ENCODE data around the gene SSBP4. TPM values are rescaled to one million over a fixed set of nuclear protein-coding genes. Genes with fewer than 3 reads are reported as not detected.

SSBP4 gene
- total and polyA plus RNA-seq, 9 of the 15 experiments (the other 6 are each of a cell fraction or from before 2014, with no cell fraction given), result 1.1 to 189 (median 39.0) TPM

DNA sequence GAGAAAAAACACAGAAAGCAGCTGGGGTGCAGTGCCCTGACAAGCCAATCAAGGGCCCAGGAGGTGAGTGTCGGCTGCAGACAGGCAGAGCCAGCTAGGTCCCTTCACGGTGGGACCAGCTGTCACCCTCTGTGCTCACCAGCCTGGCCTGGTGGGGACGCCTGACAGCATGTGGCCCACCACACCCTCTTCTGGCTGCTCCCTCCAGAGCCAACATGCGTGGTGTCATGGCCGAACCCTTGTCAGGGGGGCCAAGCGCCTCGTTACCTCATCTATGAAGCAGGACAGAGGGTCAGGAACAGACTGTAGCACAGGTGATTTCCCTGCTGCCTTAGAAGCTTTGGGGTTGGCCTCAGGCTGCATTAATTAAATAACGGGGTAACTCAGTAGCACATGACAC, 58.8 kb downstream of the SSBP4 start (continued):
- TF ChIP-seq, protein P1, sequence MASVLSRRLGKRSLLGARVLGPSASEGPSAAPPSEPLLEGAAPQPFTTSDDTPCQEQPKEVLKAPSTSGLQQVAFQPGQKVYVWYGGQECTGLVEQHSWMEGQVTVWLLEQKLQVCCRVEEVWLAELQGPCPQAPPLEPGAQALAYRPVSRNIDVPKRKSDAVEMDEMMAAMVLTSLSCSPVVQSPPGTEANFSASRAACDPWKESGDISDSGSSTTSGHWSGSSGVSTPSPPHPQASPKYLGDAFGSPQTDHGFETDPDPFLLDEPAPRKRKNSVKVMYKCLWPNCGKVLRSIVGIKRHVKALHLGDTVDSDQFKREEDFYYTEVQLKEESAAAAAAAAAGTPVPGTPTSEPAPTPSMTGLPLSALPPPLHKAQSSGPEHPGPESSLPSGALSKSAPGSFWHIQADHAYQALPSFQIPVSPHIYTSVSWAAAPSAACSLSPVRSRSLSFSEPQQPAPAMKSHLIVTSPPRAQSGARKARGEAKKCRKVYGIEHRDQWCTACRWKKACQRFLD (CRISPR knock-in tag; IDR thresholded peaks at IDR 0.05), result no peak
- no peak for TF ChIP-seq XRCC4 (IDR thresholded peaks at IDR 0.05; ENCODE audit: extremely low read depth, insufficient read depth, insufficient read length)
- no peak for TF ChIP-seq ZNF507 (tag; conservative IDR thresholded peaks at IDR 0.05)
- TF ChIP-seq SPI1 (IDR thresholded peaks at IDR 0.05; ENCODE audit: borderline replicate concordance, low read depth, low read length), result no peak
- TF ChIP-seq, protein P2, sequence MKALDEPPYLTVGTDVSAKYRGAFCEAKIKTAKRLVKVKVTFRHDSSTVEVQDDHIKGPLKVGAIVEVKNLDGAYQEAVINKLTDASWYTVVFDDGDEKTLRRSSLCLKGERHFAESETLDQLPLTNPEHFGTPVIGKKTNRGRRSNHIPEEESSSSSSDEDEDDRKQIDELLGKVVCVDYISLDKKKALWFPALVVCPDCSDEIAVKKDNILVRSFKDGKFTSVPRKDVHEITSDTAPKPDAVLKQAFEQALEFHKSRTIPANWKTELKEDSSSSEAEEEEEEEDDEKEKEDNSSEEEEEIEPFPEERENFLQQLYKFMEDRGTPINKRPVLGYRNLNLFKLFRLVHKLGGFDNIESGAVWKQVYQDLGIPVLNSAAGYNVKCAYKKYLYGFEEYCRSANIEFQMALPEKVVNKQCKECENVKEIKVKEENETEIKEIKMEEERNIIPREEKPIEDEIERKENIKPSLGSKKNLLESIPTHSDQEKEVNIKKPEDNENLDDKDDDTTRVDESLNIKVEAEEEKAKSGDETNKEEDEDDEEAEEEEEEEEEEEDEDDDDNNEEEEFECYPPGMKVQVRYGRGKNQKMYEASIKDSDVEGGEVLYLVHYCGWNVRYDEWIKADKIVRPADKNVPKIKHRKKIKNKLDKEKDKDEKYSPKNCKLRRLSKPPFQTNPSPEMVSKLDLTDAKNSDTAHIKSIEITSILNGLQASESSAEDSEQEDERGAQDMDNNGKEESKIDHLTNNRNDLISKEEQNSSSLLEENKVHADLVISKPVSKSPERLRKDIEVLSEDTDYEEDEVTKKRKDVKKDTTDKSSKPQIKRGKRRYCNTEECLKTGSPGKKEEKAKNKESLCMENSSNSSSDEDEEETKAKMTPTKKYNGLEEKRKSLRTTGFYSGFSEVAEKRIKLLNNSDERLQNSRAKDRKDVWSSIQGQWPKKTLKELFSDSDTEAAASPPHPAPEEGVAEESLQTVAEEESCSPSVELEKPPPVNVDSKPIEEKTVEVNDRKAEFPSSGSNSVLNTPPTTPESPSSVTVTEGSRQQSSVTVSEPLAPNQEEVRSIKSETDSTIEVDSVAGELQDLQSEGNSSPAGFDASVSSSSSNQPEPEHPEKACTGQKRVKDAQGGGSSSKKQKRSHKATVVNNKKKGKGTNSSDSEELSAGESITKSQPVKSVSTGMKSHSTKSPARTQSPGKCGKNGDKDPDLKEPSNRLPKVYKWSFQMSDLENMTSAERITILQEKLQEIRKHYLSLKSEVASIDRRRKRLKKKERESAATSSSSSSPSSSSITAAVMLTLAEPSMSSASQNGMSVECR (CRISPR knock-in tag; IDR thresholded peaks at IDR 0.05), result no peak
- TF ChIP-seq RBM14 (IDR thresholded peaks at IDR 0.05; ENCODE audit: borderline replicate concordance, insufficient read depth, low read depth, low read length), result no peak
- TF ChIP-seq, protein P3, sequence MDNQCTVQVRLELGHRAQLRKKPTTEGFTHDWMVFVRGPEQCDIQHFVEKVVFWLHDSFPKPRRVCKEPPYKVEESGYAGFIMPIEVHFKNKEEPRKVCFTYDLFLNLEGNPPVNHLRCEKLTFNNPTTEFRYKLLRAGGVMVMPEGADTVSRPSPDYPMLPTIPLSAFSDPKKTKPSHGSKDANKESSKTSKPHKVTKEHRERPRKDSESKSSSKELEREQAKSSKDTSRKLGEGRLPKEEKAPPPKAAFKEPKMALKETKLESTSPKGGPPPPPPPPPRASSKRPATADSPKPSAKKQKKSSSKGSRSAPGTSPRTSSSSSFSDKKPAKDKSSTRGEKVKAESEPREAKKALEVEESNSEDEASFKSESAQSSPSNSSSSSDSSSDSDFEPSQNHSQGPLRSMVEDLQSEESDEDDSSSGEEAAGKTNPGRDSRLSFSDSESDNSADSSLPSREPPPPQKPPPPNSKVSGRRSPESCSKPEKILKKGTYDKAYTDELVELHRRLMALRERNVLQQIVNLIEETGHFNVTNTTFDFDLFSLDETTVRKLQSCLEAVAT (IDR thresholded peaks at IDR 0.05), result no peak
- TF ChIP-seq GATAD2B (IDR thresholded peaks at IDR 0.05; ENCODE audit: borderline replicate concordance), result no peak
- no peak for TF ChIP-seq ATF1 (CRISPR knock-in tag; IDR thresholded peaks at IDR 0.05)
- TF ChIP-seq ATF1 (tag; IDR thresholded peaks at IDR 0.05), result no peak
- TF ChIP-seq ZNF324 (CRISPR knock-in tag; IDR thresholded peaks at IDR 0.05), result no peak
- TF ChIP-seq EP300 (IDR thresholded peaks at IDR 0.05; ENCODE audit: low read length), result no peak
- no peak for TF ChIP-seq SIX5 (IDR thresholded peaks at IDR 0.05; ENCODE audit: borderline replicate concordance in 1 of 2, insufficient read depth in 1 of 2, low read depth in 1 of 2, low read length in 2 of 2)
- TF ChIP-seq RHOXF2B (CRISPR knock-in tag; conservative IDR thresholded peaks at IDR 0.05), result no peak
- no peak for TF ChIP-seq RBBP5 (IDR thresholded peaks at IDR 0.05; ENCODE audit: borderline replicate concordance, insufficient read depth, low read length, poor library complexity, severe bottlenecking)
- TF ChIP-seq, protein P4, sequence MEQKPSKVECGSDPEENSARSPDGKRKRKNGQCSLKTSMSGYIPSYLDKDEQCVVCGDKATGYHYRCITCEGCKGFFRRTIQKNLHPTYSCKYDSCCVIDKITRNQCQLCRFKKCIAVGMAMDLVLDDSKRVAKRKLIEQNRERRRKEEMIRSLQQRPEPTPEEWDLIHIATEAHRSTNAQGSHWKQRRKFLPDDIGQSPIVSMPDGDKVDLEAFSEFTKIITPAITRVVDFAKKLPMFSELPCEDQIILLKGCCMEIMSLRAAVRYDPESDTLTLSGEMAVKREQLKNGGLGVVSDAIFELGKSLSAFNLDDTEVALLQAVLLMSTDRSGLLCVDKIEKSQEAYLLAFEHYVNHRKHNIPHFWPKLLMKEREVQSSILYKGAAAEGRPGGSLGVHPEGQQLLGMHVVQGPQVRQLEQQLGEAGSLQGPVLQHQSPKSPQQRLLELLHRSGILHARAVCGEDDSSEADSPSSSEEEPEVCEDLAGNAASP (IDR thresholded peaks at IDR 0.05), result no peak
- TF ChIP-seq, protein P5, sequence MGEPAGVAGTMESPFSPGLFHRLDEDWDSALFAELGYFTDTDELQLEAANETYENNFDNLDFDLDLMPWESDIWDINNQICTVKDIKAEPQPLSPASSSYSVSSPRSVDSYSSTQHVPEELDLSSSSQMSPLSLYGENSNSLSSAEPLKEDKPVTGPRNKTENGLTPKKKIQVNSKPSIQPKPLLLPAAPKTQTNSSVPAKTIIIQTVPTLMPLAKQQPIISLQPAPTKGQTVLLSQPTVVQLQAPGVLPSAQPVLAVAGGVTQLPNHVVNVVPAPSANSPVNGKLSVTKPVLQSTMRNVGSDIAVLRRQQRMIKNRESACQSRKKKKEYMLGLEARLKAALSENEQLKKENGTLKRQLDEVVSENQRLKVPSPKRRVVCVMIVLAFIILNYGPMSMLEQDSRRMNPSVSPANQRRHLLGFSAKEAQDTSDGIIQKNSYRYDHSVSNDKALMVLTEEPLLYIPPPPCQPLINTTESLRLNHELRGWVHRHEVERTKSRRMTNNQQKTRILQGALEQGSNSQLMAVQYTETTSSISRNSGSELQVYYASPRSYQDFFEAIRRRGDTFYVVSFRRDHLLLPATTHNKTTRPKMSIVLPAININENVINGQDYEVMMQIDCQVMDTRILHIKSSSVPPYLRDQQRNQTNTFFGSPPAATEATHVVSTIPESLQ (CRISPR knock-in tag; IDR thresholded peaks at IDR 0.05), result no peak
- no peak for TF ChIP-seq NCOA4 (IDR thresholded peaks at IDR 0.05; ENCODE audit: partially characterized antibody)

Data from K562 (cell line).